GM21576 (cell line): ENCODE results near the gene SLC22A17.

ENCODE experiments used
- ATAC-seq: cut with Tn5 transposase; IDR thresholded peaks from one replicate; pipeline ENCODE4 v1.9.1; 2021; ENCODE audit warnings: mild to moderate bottlenecking, moderate library complexity; ENCODE audit not compliant: unreplicated experiment

SLC22A17 gene

DNA sequence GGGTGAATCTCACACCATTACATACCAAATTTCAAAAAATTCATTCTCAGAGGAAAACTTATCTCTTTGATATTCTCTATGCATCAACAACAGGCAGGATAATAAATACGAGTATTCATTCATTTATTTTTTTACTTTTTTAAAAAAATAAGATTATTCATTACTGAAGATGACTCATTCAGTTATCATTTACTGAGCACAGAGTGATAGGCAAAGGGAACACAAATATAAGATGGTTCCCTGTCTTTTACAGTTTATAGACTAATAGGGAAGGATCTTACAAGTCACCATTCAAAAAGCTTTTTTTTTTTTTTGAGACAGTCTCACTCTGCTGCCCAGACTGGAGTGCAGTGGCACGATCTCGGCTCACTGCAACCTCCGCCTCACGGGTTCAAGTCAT is 36.4 kb downstream of the SLC22A17 start:
- ATAC-seq = no peak

DNA sequence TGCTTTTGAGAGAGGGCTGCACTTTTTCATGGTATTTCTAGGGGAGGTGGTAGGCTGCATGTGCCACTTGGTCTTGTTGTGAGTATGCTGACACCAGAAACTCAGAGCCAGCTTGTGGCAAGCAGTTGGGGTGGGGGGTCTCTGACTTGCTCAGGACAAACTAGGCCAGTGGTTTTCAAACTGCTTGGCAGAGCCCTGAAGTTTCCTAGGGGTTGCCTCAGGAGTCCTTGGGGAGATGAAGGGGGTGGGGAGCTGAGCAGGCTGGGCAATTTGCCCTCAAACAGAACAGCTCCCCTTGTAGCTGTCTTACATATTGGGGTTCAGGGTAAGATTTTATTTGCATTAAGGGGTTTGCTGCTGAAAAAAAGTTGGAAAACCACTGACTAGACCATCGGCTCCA is 42.1 kb downstream of the SLC22A17 start:
- no peak for ATAC-seq

DNA sequence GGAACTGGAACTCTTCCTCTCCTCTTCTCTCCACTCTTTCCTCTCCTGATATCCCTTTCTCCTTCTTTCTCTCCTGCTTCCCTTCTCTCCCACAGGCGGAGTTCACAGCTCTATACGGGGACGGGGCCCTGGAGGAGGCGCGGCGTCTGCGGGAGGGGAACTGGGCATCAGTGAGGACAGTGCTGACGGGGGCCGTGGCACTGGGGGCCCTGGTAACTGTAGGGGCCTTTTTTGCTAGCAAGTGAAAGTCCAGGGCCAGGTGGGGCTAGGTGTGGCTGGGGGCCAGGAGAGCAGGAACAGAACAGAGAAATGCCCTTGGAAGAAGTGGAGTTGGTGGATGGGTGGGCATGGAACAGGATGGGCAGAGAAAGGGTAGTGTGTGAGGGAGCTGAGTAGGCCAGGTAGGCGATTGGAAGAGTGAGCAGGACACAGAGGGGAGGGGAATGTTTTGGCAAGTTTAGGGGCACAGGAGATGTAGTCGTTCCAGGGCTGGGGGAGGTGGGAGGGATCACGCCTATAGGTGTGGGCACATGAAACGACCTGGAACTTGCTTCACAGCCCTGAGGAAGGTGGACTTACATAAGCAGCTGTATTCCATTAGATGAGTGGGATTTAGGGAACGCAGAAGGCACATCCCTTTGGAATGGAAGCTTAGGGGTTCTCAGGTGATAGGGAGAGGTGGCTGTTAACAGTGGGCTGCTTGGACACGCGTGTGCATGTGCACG is 43.8 kb downstream of the SLC22A17 start:
- ATAC-seq = no peak

DNA sequence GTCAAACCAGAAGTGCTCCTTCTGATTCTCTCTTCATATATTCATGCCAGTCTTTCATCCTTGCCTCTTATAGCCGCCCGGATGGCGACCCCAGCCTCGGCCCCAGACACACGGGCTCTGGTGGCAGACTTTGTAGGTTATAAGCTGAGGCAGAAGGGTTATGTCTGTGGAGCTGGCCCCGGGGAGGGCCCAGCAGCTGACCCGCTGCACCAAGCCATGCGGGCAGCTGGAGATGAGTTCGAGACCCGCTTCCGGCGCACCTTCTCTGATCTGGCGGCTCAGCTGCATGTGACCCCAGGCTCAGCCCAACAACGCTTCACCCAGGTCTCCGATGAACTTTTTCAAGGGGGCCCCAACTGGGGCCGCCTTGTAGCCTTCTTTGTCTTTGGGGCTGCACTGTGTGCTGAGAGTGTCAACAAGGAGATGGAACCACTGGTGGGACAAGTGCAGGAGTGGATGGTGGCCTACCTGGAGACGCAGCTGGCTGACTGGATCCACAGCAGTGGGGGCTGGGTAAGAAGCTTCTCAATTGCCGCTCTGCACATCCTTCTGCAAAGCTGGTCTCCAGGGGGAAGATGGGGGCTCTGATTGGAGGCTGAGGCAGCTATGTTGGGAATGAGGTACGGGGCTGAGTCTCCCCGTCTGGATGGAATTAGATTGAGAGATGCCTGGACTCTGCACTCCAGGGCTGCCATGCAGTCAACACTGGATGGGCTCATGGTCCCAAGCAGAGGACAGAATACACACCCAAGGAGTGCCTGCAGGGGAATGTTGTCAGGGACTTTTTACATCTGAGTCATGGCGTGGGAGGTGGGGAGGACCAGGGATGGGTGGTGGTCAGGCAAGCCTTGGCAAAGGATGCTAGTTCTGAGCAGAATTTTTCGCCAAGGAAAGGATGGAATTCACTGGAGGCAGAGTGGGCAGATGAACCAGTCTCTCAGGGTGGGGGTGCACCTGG is 44.7 kb downstream of the SLC22A17 start:
- no peak for ATAC-seq

DNA sequence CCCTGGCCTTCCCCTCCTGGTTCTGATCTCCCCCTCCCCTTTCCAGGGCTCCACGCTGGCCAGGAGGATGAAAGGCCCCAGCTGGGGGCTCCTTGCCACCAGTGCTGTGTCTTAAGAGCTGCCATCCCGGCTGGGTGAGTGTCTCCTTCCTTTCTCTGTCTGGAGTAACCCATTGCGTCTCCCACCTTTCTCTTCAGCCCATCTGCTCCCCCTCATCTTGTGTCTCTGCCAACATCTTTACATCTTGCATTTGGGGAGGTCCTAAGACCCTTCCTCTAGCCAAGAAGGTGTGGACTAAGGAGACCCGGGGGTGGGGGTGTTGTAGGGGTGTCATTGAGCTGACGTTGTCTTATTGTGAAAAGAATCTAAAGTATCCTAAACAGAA is 45.5 kb downstream of the SLC22A17 start:
- ATAC-seq = no peak

DNA sequence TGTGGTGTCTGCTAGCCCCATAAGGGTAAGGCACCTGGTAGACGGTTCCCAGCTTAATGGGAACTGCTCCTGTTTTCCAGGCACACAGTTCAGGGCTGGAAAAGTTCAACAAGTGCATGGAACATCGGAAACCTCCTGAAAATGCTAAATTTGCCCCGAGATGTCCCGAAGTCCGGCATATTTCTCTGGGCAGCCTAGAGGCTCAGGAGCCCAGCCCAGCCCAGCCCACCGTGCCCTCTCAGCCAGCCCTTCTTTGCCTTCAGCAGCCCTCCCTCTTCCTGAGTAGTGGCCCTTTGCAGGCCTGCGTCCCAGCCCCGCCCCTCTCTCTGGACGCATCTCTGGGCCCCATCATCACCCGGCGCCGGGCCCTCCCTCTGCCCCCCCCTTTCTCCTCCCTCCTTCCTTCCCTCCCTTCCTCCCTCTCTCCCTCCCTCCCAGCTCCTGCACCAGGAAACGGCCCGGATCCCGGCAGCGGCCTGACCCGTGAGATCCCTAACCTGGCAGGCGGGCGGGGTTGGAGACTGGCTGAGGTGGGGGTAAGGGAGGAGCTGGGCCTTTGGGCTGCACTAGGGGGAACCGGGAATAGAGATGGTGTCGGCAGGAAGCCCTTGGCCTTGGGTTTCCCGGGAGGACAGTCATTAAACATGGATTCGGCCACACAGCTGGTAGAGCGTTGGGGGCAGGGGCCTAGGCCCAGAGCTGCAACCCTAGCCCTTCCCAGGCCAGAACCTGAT is 46.1 kb downstream of the SLC22A17 start, which contains the start of gene BCL2L2:
Gene BCL2L2 (plus strand): TSS at position 422 of the 734 bp plus-strand sequence. CDS start 935 bp downstream, outside the sequence.
- ATAC-seq = peak; percentile 19

DNA sequence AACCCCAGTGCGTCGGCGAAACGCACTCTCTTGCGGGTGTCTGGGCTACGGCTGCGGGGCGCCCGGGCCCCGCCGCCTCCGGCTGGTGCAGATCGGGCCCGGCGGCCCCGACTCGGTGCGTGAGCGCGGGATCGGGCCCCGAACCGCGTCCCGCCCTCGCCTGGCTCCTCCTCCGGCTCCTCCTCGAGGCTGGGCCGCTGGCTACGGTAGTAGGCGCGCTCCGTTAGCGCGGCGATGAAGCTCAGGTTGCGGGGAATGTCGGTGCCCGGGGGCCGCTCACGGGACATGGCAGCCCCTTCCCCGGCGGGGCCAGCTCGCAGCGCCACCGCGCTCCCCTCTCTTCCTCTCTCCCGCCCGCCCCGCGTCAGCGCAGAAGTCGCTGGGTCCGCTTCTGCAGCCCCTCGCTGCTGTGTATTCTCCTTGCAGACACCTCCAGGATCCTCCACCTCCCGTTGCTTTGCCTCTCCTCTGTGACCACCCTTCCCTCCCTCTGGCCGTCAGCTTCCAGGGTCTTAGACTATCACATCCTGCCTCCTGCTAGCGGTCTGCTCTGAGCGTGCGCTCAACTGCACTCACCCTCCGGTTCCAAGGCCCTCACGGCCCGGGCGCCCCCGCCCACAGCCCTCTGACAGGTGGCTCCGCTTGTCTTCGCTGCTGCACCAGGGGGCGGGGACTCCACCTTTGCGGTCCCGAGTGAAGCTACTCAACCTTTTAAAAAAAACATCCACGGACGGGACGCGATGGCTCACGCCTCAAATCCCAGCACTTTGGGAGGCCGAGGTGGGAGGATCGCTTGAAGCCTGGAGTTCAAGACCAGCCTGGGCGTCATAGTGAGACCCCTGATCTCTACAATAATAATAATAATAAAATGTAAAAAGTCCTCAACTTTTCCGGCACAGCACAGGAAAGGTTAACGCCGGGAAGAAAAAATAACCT is 50.1 kb downstream of the SLC22A17 start, which contains the start of gene PPP1R3E:
Gene PPP1R3E (minus strand): TSS at position 570 of the 936 bp plus-strand sequence. CDS start 283 bp downstream, at position 287.
- peak; percentile 35 for ATAC-seq

DNA sequence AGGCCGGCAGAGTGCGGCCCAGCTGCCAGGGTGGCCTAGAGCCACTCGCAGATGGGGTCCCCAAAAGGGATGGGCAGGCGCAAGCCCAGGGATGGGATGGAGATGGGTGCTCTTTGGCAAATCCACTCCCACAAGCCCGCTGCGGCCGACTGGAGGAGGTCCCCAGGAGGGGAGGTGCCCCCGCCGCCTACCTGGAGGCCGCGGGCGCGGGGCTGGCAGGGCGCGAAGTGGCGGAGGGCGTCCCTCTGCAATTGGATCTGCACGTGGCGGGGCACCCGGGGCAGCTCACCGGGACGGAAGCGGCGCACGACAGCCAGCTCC is 50.8 kb downstream of the SLC22A17 start:
- peak; percentile 7 for ATAC-seq

DNA sequence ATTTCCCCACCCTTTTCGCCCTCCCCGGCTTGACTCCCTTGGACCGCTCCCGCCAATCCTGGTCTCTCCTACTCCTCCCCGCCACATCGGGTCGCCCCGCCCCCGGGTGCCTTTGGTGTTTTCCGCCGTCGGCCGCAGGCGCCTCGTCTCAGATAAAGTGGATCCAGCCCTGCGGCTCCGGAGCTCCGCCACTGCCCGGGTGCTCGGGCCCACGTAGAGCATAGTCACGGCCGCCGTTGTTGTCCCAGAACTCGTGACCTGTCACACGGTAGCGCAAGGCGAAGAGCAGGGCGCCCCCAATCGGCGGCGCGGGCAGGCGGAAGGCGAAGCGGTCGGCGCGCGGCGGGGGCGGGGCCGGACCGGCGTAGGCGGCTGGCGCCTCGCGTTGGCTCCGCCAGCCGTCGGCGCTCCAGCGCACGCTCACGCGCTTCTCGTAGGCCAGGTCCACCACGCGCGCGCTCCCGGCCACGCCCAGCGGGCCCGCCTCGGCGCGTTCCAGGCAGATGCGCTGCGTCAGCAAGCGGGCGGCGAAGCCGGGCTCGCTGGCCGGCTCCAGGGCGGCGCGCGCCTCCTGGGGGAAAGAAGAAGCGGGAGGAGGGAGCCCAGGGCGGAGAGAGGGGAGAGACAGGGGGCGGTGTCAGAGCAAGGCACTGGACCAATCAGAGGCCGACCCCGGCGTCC is 51.3 kb downstream of the SLC22A17 start:
- ATAC-seq = peak; percentile 76

DNA sequence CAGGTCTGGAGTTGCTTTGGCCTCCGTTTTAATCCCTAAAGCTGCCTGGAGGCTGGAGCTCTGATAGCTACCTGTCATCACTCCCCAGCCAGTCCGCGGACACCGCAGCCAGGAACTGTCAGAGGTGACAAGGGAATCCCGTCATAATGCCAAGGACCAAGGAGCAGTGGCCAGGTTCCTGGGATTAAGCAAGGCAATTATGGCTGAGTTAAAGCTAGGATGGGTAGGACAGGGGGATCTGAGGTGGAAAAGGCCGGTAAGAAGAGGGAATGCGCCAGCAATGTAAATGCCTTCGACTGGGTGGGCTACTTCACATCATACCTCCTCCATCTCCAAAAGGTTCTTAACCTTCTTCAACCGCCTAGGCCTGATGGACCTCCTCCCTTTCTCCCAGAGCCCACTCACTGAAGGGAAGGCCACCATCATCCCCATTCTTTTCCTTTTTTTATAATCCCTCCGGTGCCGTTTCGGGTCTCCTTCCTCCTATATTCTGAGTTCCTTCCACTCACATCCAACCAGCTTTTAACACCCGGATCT is 51.9 kb downstream of the SLC22A17 start:
- ATAC-seq = no peak

DNA sequence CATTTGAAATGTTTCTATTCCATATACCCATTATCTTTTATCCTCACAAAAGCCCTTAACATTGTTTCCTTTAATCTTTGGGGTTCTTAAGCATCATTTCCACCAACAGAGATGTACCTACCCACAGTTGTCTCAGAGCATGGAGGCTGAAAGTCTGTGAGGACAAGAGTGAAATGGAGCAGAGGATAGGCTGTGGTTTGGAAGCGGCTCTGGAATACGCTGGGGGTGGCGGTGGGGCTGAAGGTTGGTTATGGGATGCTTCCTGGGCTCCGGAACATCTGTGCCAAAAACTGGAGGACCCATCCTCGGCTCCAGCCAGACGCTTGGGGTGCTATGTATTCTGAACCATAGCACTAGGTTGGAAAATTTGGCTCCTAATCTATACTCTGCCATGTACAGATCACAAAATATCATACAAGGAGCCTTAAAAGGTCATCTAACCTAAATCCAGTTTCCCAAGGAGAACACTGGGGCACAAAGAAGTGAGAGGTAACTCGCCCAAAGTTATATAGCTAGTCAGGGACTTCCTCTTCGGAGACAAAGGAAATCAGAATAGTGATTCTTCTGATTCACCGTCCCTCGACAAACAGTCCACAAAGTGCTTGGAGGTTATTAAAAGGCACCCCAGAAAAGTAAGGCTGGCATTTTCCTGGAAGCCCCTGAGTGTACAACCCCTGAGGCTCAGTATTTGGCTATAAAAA is 52.6 kb downstream of the SLC22A17 start:
- ATAC-seq = no peak

DNA sequence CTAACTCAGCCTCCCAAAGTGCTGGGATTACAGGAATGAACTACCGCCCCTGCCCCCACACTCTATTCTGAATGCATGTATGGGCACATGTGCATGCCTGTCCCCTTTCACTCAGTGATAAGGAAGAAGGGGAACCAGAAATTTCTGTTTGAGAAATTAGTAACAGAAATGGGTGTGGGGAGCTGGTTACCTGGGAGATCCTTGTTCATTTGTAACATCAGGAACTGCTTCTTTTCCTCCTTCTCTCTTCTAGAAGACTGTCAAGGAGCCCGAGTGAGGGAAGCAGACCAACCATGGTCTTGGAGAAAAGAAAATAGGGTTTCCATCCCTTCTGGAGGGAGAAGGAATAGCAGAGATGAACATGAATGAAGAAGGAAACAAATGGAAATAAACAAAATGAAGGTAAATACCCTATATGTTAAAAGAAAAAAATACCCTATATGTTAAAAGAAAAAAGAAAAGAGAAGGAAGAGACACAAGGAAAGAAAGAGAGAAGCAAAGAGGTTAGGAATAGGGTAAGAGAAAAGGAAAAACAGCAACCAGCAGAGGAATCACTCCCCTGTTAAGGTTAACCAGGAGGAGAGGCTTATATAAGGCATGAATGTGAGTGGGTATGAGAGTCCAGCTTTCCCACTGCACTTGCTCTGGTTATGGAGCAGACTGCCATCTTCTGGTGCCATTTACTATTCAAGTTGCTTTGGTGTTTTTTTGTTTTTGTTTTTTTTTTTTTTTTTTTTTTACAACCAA is 53.3 kb downstream of the SLC22A17 start:
- ATAC-seq = no peak

DNA sequence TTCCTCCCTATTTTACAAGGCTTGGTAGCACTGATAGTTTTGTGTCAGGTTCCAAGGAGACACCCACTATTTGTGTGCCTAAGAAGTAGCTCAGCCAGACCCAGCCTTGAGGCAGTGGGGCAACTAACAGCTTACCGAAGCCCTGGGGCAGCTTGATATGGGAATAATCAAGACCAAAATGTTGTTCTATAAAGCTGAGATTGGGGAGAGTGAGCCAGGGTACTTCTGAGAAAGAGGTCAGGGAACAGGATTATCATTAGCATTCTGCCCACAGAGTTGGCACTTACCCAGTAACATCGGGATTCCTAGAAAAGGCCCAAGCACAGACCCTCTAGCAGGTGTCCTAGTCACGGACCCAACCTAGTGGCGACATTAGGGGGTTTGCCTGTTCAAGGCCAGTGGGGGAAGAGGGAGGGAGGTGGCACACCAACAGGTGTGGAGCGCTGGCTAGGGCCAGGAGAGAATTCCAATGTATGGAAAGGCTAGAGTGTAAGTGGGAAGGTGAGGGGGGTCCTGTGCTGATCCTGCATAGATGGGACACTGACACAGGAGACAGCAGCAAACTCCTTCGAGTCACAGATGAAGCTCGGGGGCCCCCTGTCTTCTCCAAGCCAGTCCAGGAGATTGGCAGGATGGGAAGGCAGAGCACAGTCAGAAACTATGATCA is 54.9 kb downstream of the SLC22A17 start:
- ATAC-seq = no peak

DNA sequence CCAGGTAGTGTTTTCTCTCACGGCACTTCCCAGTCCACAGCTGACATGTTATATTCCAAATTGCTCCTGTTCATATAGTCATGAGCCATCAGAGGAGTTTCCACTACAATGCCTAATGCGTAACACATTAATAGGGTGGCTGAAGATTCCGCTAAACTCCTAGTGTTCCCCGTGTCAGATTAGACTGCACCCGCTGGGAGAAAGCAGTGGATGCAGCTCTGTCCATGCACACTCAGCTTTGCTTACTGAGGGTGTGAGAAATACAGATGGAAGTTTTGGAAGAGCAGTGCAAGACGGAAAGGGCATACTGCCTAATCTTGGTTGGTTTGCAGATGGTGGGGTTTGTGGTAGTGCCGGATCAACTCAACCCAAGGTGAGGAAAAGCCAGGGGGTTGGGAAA is 55.6 kb downstream of the SLC22A17 start:
- no peak for ATAC-seq
